Liver (tissue), 9 donors: ENCODE data around the gene CTSA. TPM values are rescaled to one million over a fixed set of nuclear protein-coding genes. Genes with fewer than 3 reads are reported as not detected.
A peak's percentile ranks its signal among the peaks of the same experiment; 100 is the strongest.

ENCODE experiments used
- DNase-seq: peaks from one replicate; pipeline ENCODE4 v3.0.0-alpha.2; 2017; ENCODE audit warnings: low spot score
- H3K27ac ChIP-seq, 2 donors: one replicate each; pipeline ENCODE4 v1.7.0; 2013; ENCODE audit warnings: inconsistent platforms in 2 of 2, low read length in 2 of 2, control low read depth in 1 of 2, low read depth in 1 of 2, mild to moderate bottlenecking in 1 of 2
- H3K27me3 ChIP-seq, 4 donors: one replicate each; pipeline versions ENCODE4 v1.6.1 to v1.7.0; 2013; ENCODE audit warnings: low read length in 3 of 4, inconsistent platforms in 1 of 4, mild to moderate bottlenecking in 1 of 4, moderate library complexity in 1 of 4; ENCODE audit not compliant: control insufficient read depth in 4 of 4, insufficient read depth in 4 of 4
- H3K36me3 ChIP-seq, 4 donors: one replicate each; pipeline versions ENCODE4 v1.6.1 to v1.7.0; 2013; ENCODE audit warnings: low read length in 3 of 4, mild to moderate bottlenecking in 3 of 4, low read depth in 1 of 4, moderate library complexity in 1 of 4; ENCODE audit not compliant: control insufficient read depth in 4 of 4, insufficient read depth in 3 of 4
- H3K4me1 ChIP-seq, 4 donors: one replicate each; pipeline versions ENCODE4 v1.6.1 to v1.7.0; 2013; ENCODE audit warnings: low read length in 3 of 4, mild to moderate bottlenecking in 3 of 4, moderate library complexity in 1 of 4; ENCODE audit not compliant: control insufficient read depth in 4 of 4, insufficient read depth in 4 of 4
- H3K4me3 ChIP-seq, 3 donors: one replicate each; pipeline versions ENCODE4 v1.6.1 to v1.7.0; 2013; ENCODE audit warnings: low read length in 3 of 3, control low read depth in 1 of 3, low read depth in 1 of 3, mild to moderate bottlenecking in 1 of 3
- H3K9ac ChIP-seq, 2 donors: one replicate each; pipeline ENCODE4 v1.7.0; 2013; ENCODE audit warnings: low read length in 2 of 2, mild to moderate bottlenecking in 2 of 2, moderate library complexity in 2 of 2, control low read depth in 1 of 2, low read depth in 1 of 2
- H3K9me3 ChIP-seq, 4 donors: one replicate each; pipeline versions ENCODE4 v1.6.1 to v1.7.0; 2013; ENCODE audit warnings: low read length in 3 of 4; ENCODE audit not compliant: control insufficient read depth in 4 of 4
- CTCF ChIP-seq: fragments of 150-350 bp; IDR thresholded peaks from 2 replicates; pipeline ENCODE4 v1.5.1; 2017; ENCODE audit warnings: improper control_type of control experiment, low read depth, low read length; ENCODE audit not compliant: missing input control
- FOXA1 ChIP-seq: IDR thresholded peaks from 2 replicates; pipeline ENCODE4 v1.6.1; 2016; ENCODE audit warnings: antibody characterized with exemption
- RAD21 ChIP-seq, 2 donors: IDR thresholded peaks; 2 replicates each; pipeline ENCODE4 v1.6.1; 2016; ENCODE audit warnings: antibody characterized with exemption in 2 of 2, mild to moderate bottlenecking in 2 of 2
- REST ChIP-seq: IDR thresholded peaks from 2 replicates; pipeline ENCODE4 v1.6.1; 2016; ENCODE audit warnings: antibody characterized with exemption, mild to moderate bottlenecking
- RXRA ChIP-seq, 2 donors: IDR thresholded peaks; 2 replicates each; pipeline ENCODE4 v1.6.1; 2017 to 2018; ENCODE audit warnings: antibody characterized with exemption in 2 of 2, mild to moderate bottlenecking in 1 of 2
- SP1 ChIP-seq: IDR thresholded peaks from 2 replicates; pipeline ENCODE4 v1.6.1; 2018; ENCODE audit warnings: antibody characterized with exemption, mild to moderate bottlenecking
- TAF1 ChIP-seq: conservative IDR thresholded peaks from 2 replicates; pipeline ENCODE4 v1.6.1; 2016; ENCODE audit warnings: antibody characterized with exemption, mild to moderate bottlenecking
- ZBTB33 ChIP-seq: IDR thresholded peaks from 2 replicates; pipeline ENCODE4 v1.6.1; 2016; ENCODE audit warnings: antibody characterized with exemption
- WGBS: extraction: QIAGEN DNeasy Blood & Tissue Kit; methylation state at CpG from one replicate; pipeline ENCODE4 v1.1.7; 2013; 5-methylcytosine and 5-hydroxymethylcytosine counted together
- polyA plus RNA-seq, 2 donors: library from polyadenylated mRNA; stranded (reverse) in 1 of 2; unstranded in 1 of 2; fragments of 200-250 nt in 1 of 2; fragments of >200 nt in 1 of 2; fragmentation: Nextera tagmentation in 1 of 2; extraction: Ambion mirVana in 1 of 2; gene quantifications; one replicate each; pipeline versions ENCODE4 v1.2.1 to v1.2.3, GENCODE V29; 2013 to 2015
- total RNA-seq, 2 donors: library from RNA; depleted of rRNA; stranded (reverse); fragments of >200 nt; gene quantifications; one replicate each; pipeline ENCODE4 v1.2.3, GENCODE V29; 2014
- donor health status: healthy.
- donor health status: healthy.
- donor health status: healthy.
- donor health status: healthy.
- donor health status: healthy.

The CTSA gene
- total and polyA plus RNA-seq, 4 donors, result 45.6 to 151 (median 76.4) TPM

GRCh38 chr20:45890077-45890984, 804 bp upstream of the CTSA start:
- DNase-seq, result peak; percentile 85
- Histone ChIP-seq H3K27me3 (no peaks in the 10 kb centered on the region), H3K36me3 (peaks cover 3 to 29% (median 20%) of the 10 kb centered on the region in 4 donors), H3K27ac (peak overlapping the region; percentile 92 to 95), H3K4me1 (peaks cover 2 to 49% (median 40%) of the 10 kb centered on the region in 4 donors), H3K4me3 (peak overlapping the region; percentile 69 to 83 (median 77)), H3K9ac (peak overlapping the region; percentile 61 to 85), H3K9me3 (no peaks in the 10 kb centered on the region)
- 1% methylated on average over 79 of the region's 79 CpGs for WGBS
- peak; percentile 69 to 83 for TF ChIP-seq RAD21 (IDR thresholded peaks at IDR 0.05)
- TF ChIP-seq TAF1, result peak; percentile 53
- peak; percentile 65 for TF ChIP-seq CTCF
- TF ChIP-seq RXRA (IDR thresholded peaks at IDR 0.05), result peak in 1 of 2 donors; percentile 41
- no peak for TF ChIP-seq FOXA1
- TF ChIP-seq REST, result peak; percentile 13
- TF ChIP-seq ZBTB33, result no peak

GRCh38 chr20:45892049-45892825, 1.1 kb downstream of the CTSA start:
- H3K4me1 ChIP-seq, result peaks cover 2 to 49% (median 40%) of the 10 kb centered on the region in 4 donors
- TF ChIP-seq SP1, result no peak
- TF ChIP-seq CTCF, result peak; percentile 7
- H3K9me3 ChIP-seq, result no peaks in the 10 kb centered on the region
- peaks cover 10 to 37% (median 18%) of the 10 kb centered on the region in 4 donors for H3K36me3 ChIP-seq
- peak overlapping the region; percentile 69 to 83 (median 77) for H3K4me3 ChIP-seq
- peak overlapping the region in 1 of 2 donors; percentile 85 for H3K9ac ChIP-seq
- no peaks in the 10 kb centered on the region for H3K27me3 ChIP-seq
- no peak for DNase-seq
- WGBS, result 76% methylated on average over 9 of the region's 9 CpGs
- H3K27ac ChIP-seq, result no peak overlapping the region
